Vagina (tissue), 2 donors: ENCODE data around the gene PCDH1.

ENCODE experiments used
- CTCF ChIP-seq, 3 experiments: fragments of 450-650 bp in 2 of 3; fragments of 200-600 bp in 1 of 3; sonication (generic) in 1 of 3; IDR thresholded peaks; one replicate each; pipeline ENCODE4 v1.5.1; 2017 to 2019; ENCODE audit warnings: antibody characterized with exemption in 3 of 3, mild to moderate bottlenecking in 2 of 3, moderate library complexity in 2 of 3
- POLR2A ChIP-seq, 2 donors: fragments of 450-650 bp; IDR thresholded peaks; one replicate each; pipeline ENCODE4 v1.6.1; 2017; ENCODE audit warnings: antibody characterized with exemption in 2 of 2, mild to moderate bottlenecking in 2 of 2, moderate library complexity in 2 of 2
- POLR2AphosphoS5 ChIP-seq, 2 donors: sonication (generic); formaldehyde crosslinking; IDR thresholded peaks; one replicate each; pipeline ENCODE4 v1.9.0; 2017; ENCODE audit warnings: antibody characterized with exemption in 2 of 2, mild to moderate bottlenecking in 2 of 2, low read depth in 1 of 2; ENCODE audit not compliant: insufficient read depth in 1 of 2

DNA sequence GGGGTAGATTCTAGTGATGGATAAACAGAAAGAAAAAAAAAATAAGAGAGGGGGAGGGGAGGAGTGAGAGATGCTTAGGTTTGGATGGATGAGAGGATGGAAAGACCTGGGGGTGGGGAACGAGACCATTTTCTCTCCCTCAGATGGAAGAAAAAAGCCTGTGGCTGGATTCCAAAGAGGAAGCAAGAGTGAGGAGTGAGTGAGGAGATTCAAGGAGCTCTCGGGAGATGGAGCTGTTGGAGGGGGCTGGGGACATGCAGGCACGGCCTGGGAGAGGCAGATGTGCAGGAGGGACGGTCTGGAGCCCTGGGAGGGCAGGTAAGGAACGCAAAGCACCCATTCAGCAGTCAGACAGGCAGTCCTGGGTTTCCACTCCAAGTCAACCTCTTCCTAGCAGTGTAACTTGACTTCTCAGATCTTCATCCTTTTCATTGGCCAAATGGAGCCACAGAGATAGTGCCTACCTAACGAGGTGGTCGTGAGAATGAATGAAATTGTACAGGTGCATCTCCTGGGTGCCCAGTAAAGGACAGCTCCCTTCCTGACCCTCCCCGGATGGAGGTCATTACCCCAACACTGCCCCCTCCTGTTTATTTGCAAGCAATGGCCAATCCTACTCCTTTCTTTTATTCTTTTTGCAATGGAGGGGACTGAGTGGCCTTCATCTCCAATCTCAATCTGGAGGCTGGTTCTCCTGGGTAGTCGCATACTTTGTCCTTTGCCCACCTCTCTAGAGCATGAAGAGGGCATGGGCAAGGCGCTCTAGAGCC, 52.2 kb downstream of the PCDH1 start:
- TF ChIP-seq CTCF (IDR thresholded peaks at IDR 0.05) (no peak), POLR2AphosphoS5 (IDR thresholded peaks at IDR 0.05; ENCODE audit: insufficient read depth in 1 of 2, low read depth in 1 of 2) (no peak), POLR2A (IDR thresholded peaks at IDR 0.05) (no peak)
